NCI-H510A treated with DMSO at 0.1 percent for 48 hours (cell line): ENCODE data around the gene SLC22A16.
"Not testable (repeated sequence)": the region's sequence is repeated elsewhere in the genome, so short reads cannot be mapped to it uniquely, and the experiment has no call there.

ENCODE experiments used
- DNase-seq: peaks from one replicate; lab custom pipeline; 2025; lab: John Stamatoyannopoulos, UW

The SLC22A16 gene, protein sequence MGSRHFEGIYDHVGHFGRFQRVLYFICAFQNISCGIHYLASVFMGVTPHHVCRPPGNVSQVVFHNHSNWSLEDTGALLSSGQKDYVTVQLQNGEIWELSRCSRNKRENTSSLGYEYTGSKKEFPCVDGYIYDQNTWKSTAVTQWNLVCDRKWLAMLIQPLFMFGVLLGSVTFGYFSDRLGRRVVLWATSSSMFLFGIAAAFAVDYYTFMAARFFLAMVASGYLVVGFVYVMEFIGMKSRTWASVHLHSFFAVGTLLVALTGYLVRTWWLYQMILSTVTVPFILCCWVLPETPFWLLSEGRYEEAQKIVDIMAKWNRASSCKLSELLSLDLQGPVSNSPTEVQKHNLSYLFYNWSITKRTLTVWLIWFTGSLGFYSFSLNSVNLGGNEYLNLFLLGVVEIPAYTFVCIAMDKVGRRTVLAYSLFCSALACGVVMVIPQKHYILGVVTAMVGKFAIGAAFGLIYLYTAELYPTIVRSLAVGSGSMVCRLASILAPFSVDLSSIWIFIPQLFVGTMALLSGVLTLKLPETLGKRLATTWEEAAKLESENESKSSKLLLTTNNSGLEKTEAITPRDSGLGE

DNA sequence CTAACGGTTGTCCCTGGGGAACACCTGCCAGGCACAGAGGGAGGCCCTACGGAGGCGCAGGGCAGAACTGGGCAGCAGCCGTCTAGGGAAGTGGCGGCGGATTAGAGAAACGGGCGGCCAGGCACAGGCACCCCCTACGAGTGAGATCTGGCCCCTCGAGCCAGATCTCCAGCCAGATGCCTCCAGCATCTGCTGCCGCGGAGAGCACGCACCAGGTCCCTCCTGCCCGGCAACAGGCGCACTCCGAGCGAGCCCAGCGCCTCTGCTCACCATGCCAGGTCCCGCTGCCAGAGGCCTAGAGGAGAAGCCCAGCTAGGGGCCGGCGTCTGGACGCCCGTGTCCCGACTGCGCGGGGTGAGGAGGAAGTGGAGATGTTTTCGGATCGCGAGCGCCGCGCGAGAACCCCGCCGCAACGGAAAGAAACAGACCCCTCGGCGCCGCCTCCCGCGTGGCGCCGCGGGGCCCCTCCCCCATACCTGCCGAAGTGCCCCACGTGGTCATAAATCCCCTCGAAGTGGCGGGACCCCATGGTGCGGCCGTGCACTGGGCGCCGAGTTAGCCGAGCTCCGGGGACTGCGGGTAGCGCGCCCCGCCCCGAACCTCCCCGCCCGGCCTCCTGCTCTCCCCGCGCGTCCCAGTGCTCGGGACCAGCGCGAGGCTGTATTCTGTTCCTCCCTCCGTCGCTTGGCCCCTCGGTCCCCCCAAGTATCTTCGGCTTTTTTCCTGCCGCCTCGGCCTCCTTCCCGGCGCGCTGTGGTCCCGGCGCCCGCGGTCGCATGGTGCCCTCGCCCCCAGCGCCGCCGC lies at the start of gene SLC22A16:
SLC22A16 (minus strand) TSS at position 568 of the 804 bp plus-strand sequence; CDS start at position 529, 39 bp downstream.
- DNase-seq, result no peak

DNA sequence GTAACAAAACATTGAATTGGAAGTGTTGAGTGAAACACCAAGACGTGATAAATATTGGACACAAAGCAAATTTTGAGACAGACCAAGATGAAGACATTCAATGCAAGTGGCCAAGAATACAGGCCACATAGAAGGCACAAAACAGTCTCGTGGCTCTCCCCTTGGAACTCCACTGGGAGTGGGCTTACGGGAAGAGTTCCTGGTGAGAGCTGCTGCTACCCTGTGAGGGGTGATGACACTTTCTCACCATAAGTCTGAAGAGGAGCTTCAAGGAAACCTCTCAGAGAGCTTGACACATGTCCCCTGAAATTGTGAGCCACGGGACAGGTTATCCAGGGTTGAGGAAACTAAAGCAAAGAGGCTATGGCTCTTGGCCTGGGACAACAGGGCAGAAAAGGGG lies 48.6 kb upstream of the SLC22A16 start:
- DNase-seq, result no peak

DNA sequence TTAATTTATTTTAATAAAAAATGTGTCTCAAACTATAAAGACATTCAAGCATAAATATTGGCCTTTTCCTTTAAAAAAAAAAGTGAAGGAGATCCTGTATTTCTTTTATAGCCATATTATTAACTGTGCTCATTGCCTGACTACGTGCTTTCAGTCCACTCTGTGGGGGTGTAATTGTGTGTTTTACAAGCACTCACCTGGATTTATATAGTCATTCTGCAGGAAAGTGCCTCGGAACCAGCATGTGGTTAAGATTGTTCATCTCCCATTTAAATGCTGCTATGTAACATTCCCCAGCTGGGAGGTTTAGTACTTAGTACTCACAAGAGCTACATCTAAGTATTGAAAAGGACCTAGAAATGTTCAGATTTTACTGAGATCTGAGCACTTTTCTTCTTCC lies 47.9 kb upstream of the SLC22A16 start:
- no peak for DNase-seq

DNA sequence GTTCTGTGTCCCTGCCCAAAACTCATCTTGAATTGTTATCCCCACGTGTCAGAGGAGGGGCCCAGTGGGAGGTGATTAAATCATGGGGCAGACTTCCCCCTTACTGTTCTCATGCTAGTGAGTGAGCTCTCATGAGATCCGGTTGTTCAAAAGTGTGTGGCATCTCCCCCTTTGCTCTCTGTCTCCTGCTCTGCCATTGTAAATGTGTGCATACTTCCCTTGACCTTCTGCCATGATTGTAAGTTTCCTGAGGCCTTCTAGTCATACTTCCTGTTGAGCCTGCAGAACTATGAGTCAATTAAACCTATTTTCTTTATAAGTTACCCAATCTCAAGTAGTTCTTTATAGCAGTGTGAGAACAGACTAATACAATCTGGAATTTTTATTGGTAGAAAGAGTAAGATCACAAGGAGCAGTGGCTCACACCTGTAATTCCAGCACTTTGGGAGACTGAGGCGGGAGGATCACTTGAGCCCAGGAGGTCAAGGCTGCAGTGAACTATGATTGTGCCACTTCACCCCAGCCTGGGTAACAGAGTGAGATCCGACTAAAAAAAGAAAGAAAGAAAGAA lies 47.1 kb upstream of the SLC22A16 start:
- no peak for DNase-seq

DNA sequence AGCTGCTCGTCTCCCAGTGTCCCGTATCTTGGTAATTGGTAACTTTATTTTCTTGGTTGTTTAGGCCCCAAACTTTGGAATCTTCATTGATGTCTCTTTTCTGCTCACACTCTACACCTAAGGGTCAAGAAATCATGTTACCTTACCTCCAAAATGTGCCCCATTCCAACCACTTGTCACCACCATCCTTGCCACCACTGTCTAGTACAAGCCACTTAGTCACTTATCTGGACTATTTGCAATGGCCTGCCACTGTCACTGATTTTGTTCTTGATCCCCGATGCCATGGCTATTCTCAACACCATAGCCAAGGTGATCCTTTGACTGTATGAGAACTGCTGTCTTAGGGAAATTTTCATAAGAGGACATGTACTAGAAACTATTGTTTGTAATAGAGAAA lies 46.0 kb upstream of the SLC22A16 start:
- DNase-seq, result no peak

DNA sequence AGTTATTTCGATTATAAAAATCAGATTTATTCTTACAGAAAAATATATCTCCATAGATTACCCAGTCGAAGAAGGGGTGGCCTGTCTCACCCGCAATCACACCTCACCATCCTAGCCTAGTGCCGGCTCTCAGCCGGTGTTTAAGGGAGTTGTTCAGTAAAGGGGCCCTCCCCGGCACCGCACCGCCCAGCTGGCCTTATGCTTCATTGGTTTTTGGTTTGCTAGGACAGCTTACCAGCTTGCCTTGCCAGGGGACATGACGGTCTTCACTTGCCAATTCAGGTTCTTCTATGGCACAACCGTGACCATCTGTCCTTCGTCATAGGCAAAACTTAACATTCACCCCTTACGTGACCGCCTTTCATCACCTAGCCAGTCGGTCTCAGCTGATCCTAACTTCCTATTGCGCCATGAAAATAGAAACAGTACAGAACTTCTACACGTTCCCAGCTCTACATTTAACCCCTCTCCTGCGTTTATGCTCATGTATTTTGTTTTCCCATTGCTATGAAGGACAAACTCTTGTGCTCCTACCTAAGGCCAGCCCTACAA lies 44.7 kb upstream of the SLC22A16 start:
- no peak for DNase-seq

DNA sequence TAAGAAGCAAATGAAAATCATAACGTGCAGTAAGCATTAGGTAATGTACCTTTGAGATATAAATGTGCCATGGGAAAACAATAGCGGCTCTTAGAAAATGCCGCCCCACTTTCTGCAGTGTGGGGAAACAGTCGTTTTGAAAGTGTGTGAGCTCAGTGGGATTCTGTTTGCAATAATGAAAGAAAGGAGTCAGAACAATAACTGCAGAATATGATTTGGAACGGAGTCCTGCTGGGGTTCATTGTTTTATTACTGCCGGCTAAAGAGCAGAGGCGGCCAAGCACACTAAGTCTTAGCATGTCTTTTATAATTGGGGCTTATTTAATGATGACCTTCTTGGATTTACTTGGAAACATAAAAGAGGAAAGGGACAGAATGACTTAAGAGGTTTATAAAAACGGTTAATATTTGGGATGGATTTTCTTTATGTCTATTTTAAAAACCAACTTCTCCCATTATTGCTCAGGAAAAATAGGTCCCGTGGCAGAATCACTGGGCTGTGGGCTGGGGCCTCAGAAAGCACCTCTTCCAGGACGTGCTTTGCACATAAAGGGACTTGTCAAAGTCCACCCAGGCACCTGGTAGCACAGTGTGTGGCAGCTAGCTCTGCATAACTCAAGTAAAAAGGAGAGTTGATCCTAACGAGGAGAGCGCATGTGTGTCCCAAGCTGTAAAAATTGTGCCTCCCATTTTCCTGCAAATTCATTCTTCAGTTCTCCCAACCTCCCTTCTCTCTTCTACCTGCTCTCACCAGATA lies 44.0 kb upstream of the SLC22A16 start:
- DNase-seq, result no peak

DNA sequence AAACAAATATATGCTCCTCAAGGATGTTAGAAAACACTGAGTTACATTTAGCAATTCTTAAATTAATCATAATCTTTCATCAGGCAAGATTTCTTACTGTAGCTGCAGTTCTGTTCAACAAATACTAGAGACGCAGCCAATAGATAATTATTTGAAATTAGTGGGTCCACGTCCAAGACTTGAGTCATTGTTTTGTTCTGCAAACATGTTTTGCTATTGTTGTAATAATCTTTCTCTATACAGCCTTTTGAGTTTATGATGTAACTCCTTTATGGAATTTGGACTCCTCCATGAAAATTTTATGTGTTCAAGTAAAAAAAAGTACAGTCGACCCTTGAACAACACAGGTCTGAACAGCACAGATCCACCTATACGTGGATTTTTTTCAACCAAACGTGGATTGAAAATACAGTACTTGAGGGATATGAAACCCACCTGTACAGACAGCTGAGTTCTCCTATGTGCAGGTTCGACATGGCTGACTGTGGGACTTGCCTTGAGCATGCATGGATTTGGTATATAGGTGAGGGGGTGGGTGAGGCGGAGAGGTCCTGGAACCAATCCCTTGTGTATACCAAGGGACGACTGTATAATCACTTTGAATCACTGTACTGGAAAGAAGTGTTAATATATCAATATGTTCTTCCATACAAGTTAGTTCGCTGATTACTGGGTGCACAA lies 41.3 kb upstream of the SLC22A16 start:
- DNase-seq, result no peak

DNA sequence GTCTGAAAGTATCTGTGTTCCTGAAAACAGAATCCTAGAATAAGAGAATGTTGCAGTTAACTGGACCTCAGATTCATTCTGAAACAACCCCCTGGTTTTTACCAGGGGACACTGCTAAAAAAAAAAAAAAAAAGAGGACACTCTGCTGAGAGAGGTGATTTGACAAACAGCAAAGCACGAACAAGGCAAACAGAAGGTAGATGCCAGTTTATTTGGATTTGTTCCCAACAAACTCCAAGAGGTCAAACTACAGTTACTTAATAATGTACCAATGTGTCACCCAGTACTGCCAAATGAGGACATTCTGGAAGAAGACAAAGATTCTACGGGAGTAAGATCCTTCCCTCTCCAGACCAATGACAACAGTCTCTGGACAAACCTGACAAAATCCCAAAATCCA lies 40.6 kb upstream of the SLC22A16 start:
- no peak for DNase-seq

DNA sequence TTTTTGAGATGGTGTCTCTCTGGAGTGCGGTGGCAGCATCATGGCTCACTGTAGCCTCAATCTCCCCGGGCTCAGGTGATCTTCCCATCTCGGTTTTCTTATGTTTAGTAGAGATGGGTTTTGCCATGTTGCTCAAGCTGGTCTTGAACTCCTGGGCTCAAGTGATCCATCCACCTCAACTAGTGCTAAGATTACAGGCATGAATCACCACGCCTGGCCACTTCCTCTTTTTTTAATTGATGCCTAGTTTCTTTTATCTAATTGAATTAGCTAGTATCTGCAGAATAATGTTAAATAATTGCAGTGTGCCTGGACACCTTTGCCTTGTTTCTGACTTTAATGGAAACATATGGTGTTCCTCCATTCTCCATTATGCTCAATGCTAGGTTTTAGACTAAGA lies 38.4 kb upstream of the SLC22A16 start:
- no peak for DNase-seq

DNA sequence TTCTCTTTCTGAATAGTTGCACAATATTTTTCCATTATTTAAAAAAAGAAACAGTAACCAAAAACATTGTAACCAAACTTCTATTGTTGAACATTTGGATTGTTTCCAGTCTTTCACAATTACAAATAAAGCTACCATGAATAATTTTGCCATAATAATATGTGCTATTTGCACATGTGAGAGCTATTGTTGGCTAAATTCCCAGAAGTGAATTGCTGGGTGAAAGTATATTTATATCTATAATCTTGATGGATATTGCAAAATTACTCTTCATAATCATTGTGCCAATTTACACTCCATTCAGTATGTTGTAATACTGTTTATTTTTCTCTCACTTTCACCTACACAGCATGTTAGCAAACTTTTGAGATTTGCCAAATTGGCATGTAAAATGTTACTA lies 36.6 kb upstream of the SLC22A16 start:
- DNase-seq, result no peak

DNA sequence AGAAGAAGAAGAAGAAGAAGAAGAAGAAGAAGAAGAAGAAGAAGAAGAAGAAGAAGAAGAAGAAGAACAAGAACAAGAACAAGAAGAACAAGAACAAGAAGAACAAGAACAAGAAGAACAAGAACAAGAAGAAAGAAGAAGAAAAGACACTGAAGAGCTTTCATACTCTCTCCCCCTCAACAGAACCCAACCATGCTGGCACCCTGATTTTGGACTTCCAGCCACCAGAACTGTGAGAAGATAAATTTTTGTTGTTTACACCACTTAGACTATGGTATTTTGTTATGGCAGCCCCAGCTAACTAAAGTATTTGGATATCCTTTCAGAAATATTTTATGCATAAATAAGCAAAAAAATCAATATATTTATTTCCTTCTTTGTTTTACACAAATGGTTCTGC lies 36.1 kb upstream of the SLC22A16 start:
- DNase-seq, result not testable (repeated sequence)

DNA sequence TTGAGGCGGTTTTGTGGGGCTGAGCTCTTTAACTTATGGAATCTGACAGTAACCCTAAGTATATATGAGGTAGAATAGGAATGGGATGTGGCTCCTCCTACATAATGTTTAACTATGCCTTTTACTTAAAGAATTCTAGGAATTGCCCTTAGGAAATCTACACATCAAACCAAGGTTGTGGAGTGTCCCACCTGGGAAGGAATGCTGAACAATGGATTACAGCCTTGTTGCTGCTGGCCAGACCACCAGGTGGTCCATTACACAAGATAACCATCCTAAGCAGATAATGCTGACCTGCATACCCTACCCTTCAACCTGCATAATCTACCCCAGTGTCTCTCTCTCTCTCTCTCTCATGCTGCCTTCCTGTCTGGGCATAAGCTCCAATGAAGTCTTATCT lies 35.0 kb upstream of the SLC22A16 start:
- DNase-seq, result no peak

DNA sequence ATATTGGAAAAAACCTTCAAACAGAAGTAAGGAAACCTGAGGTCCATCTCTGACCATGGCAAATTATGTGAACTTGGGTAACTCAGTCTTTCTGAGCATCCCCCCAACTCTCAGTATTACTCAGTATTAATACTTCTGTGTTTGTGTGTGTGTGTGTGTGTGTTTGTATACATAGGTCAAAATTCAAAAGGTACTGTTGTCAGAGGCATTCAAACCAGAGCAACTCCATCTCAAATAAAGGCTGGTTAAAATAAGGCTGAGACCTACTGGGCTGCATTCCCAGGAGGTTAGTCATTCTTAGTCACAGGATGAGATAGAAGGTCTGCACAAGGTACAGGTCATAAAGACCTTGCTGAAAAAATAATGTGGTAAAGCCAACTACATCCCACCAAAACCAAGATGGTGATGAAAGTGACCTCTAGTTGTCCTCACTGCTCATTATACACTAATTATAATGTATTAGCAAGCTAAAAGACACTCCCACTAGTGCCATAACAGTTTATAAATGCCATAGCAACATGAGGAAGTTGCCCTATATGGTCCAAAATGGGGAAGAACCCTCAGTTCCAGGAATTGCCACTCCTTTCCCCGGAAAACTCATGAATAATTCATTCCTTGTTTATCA lies 33.3 kb upstream of the SLC22A16 start:
- no peak for DNase-seq

DNA sequence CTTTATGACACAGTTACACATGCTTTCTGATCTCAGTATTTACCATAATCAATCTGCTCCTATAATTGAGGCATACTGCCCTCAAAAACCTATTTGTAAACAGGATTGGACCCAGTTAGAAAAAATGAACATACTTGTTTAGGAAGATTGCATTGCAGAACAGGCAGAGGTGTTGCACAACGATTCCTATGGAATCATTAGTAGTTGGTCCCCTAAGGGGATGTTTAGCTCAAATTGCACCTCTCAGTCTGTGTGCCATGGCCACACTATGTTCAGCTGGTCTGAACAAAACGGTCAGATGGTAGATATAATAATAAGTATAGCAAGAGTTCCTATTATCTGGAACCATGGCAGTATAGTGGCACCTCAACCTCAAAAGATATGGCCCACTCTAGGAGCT lies 28.5 kb upstream of the SLC22A16 start:
- not testable (repeated sequence) for DNase-seq

DNA sequence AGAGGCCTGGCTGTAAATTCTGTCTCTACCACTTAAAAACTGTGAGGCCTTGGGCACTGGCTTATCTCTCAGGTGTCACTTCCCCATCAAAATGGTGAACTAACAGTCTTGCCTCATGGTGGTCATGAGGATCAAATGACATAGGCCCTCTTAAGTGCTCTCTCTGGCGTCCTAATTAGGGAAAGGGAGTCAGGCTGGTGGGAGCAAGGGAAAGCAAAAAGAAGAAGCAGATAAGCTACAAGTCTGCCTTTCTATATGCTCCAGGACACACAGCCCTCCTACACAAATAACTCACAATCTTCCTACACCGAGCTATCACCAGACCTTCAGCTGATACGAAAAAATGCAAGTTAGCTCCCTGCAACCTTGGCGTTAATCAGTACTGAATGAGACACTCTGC lies 19.5 kb upstream of the SLC22A16 start:
- DNase-seq, result no peak

DNA sequence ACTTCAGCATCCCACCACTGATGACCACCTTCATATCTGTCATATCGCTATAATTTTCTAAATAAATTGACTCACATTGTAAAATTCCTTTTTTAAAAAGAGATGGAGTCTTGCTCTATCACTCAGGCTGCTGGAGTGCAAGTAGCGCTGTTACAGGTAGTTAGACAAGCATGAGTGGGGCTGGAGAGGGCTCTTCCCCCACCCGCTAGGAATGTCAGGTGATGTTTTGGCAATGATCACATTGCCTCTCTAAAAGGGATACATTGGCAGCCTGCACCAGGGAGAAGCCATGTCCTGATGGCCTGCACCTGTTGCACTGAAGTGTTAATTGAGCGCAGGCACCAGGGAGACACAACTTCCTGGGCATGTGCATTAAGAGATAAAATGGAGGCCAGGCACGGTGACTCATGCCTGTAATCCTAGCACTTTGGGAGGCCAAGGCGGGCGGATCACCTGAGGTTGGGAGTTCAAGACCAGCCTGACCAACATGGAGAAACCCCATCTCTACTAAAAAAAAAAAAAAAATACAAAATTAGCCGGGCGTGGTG lies 16.9 kb upstream of the SLC22A16 start:
- peak; percentile 28 for DNase-seq

DNA sequence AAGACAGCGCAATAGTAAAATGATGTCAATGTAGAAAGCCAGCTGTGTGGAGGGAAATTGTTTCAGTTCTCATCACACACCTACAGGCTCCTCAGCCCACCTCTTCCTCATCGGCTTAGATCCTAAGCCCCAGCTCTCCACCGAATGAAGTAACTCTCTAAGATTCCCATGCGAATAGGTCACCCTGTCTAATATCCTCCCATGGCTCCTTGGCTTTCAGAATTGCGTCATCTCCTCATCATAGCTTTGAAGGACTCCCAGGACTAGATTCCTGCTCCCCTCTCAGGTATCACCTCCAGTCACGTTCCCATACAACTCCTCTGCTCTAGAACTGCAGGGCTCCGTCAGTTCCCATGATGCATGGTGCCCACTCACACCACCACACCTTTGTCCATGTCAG lies 16.2 kb upstream of the SLC22A16 start:
- no peak for DNase-seq

DNA sequence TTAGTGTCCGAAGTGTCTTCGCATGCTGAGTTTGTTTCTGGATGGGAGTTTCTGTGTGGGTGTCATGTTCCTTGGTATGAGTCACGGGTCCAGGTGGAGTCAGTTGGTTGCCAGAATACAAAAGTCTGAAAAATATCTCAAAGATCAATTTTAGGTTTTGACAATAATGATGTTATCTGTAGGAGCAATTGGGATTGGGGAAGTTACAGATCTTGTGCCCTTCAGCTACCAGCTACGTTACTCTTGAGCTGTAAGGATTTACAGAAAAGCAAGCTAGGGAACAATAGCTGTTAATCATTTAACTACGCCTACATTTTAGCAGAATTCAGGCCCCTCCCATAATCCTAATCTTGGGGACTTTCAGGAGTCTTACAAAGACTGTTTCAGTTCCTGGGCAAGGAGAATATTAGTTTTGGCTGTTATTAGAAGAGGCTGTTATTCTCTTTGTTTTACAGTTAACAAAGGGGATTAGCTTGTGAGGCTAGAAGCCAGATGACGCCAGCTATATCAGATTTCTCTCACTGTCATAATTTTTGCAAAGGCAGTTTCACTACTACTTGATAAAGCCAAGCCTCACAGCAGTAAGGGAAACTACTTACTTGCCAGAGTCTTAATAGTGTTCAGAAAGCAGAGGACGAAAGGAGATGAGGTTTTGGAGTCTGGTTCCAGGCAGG lies 15.4 kb upstream of the SLC22A16 start:
- DNase-seq, result no peak

DNA sequence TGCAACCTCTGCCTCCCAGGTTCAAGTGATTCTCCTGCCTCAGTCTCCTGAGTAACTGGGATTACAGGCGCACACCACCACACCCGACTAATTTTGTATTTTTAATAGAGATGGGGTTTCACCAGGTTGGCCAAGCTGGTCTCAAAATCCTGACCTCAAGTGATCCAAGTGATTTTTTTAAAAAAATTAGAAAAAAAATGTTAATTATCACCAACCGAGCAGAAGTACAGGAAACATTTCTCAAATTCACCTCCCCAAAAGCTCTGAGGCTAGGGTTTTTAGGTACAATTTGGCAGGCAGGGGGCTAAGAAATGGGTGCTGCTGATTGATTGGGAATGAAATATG lies 14.9 kb upstream of the SLC22A16 start:
- DNase-seq, result no peak
